HCT116 (cell line): ENCODE measurements around the gene GBP7. TPM values are rescaled to one million over a fixed set of nuclear protein-coding genes. Genes with fewer than 3 reads are reported as not detected.

Experiments used
- ATAC-seq: fragments of 200-7000 bp; cut with Tn5 transposase; 2 replicates; pipeline ENCODE4 v1.9.1; 2020; ENCODE audit warnings: mild to moderate bottlenecking, moderate library complexity
- BruUV-seq: library from RNA; stranded (reverse); fragments of 400-500 nt; replicated peaks from 2 replicates; lab custom pipeline; 2021; lab: Mats Ljungman, UMichigan
- CTCF ChIA-PET: fragments of 300-600 bp; sonication (Branson Sonifier 250); formaldehyde crosslinking; loops from one replicate; lab custom pipeline; 2021; ENCODE audit warnings: antibody characterized with exemption; lab: Charles Lee
- POLR2A ChIA-PET: fragments of 300-600, 350-600 bp; sonication (Branson Sonifier 250); formaldehyde crosslinking; loops from one replicate; lab custom pipeline; 2021; ENCODE audit warnings: antibody characterized with exemption; lab: Charles Lee
- RAD21 ChIA-PET, 2 experiments: fragments of 300-600 bp; sonication (Branson Sonifier 250); formaldehyde crosslinking; loops; one replicate each; lab custom pipeline; 2023; ENCODE audit warnings: low total read pairs in 2 of 2; ENCODE audit not compliant: uncharacterized antibody in 2 of 2, unreplicated experiment in 2 of 2, low non-redundant PET in 1 of 2; lab: Charles Lee
- DNase-seq: peaks from one replicate; pipeline ENCODE4 v3.0.0-alpha.2; 2010; ENCODE audit warnings: low read depth, low spot score
- H2AFZ ChIP-seq: fragments of 200-600 bp; shearing (Covaris generic), sonication (generic); 2 replicates; pipeline ENCODE4 v1.6.1; 2017; ENCODE audit warnings: low read depth, mixed run types, mixed read lengths, antibody characterized with exemption, low read length; ENCODE audit not compliant: poor library complexity, severe bottlenecking
- H3K27ac ChIP-seq: 2 replicates; pipeline ENCODE4 v1.5.1; 2012; ENCODE audit warnings: low read depth, low read length
- H3K27me3 ChIP-seq: fragments of 200-600 bp; sonication (generic); 2 replicates; pipeline ENCODE4 v1.6.1; 2016; ENCODE audit warnings: mixed run types, low read length, mixed read lengths; ENCODE audit not compliant: insufficient read depth
- H3K36me3 ChIP-seq, 2 experiments: fragments of 200-500 bp in 1 of 2; fragments of 200-600 bp in 1 of 2; sonication (Bioruptor generic) in 1 of 2; sonication (generic) in 1 of 2; 2 replicates each; pipeline versions ENCODE4 v1.5.1 to v1.6.1; 2014 to 2016; ENCODE audit warnings: low read length in 2 of 2, inconsistent platforms in 1 of 2, mixed read lengths in 1 of 2, mixed run types in 1 of 2; ENCODE audit not compliant: insufficient read depth in 2 of 2, control insufficient read depth in 1 of 2
- H3K4me1 ChIP-seq, 2 experiments: fragments of 200-600 bp in 1 of 2; sonication (generic) in 1 of 2; 2 replicates each; pipeline versions ENCODE4 v1.5.1 to v1.6.1; 2012 to 2017; ENCODE audit warnings: low read length in 2 of 2, inconsistent platforms in 1 of 2, mild to moderate bottlenecking in 1 of 2, mixed read lengths in 1 of 2, mixed run types in 1 of 2, moderate library complexity in 1 of 2; ENCODE audit not compliant: insufficient read depth in 2 of 2, control insufficient read depth in 1 of 2
- H3K4me2 ChIP-seq: fragments of 200-600 bp; sonication (generic); 2 replicates; pipeline ENCODE4 v1.6.1; 2017; ENCODE audit warnings: mixed run types, low read length, mixed read lengths
- H3K4me3 ChIP-seq, 2 experiments: fragments of 200-600 bp in 1 of 2; sonication (generic) in 1 of 2; replicated peaks in 1 of 2; 2 replicates each; pipeline ENCODE4 v1.5.1; 2011 to 2016; ENCODE audit warnings: low read length in 2 of 2, control low read depth in 1 of 2, low read depth in 1 of 2, mild to moderate bottlenecking in 1 of 2, mixed read lengths in 1 of 2, mixed run types in 1 of 2
- H3K79me2 ChIP-seq: fragments of 200-600 bp; sonication (generic); 2 replicates; pipeline ENCODE4 v1.6.1; 2017; ENCODE audit warnings: mild to moderate bottlenecking, mixed run types, low read length, moderate library complexity, mixed read lengths; ENCODE audit not compliant: insufficient read depth
- H3K9ac ChIP-seq: fragments of 200-600 bp; sonication (generic); 2 replicates; pipeline ENCODE4 v1.6.1; 2016; ENCODE audit warnings: low read length, mixed read lengths
- H3K9me2 ChIP-seq: fragments of 200-600 bp; sonication (generic), shearing (Covaris generic); 2 replicates; pipeline ENCODE4 v1.6.1; 2017; ENCODE audit warnings: mixed run types, mild to moderate bottlenecking, moderate library complexity; ENCODE audit not compliant: insufficient read depth
- H3K9me3 ChIP-seq, 2 experiments: fragments of 200-500 bp in 1 of 2; fragments of 200-600 bp in 1 of 2; sonication (Bioruptor generic) in 1 of 2; sonication (generic) in 1 of 2; 2 replicates each; pipeline ENCODE4 v1.6.1; 2014 to 2017; ENCODE audit warnings: low read length in 2 of 2, mixed read lengths in 2 of 2, inconsistent platforms in 1 of 2, low read depth in 1 of 2, mild to moderate bottlenecking in 1 of 2, mixed run types in 1 of 2, moderate library complexity in 1 of 2; ENCODE audit not compliant: control insufficient read depth in 1 of 2, insufficient read depth in 1 of 2
- H4K20me1 ChIP-seq: fragments of 200-600 bp; sonication (generic), shearing (Covaris generic); 2 replicates; pipeline ENCODE4 v1.6.1; 2017; ENCODE audit warnings: mixed run types, mild to moderate bottlenecking, moderate library complexity; ENCODE audit not compliant: insufficient read depth
- ATF3 ChIP-seq: IDR thresholded peaks from 2 replicates; pipeline ENCODE4 v1.6.1; 2012
- CEBPB ChIP-seq: IDR thresholded peaks from 2 replicates; pipeline ENCODE4 v1.6.1; 2012; ENCODE audit warnings: low read depth
- ELF1 ChIP-seq: IDR thresholded peaks from 2 replicates; pipeline ENCODE4 v1.6.1; 2012; ENCODE audit warnings: low read depth, borderline replicate concordance
- EZH2 ChIP-seq: fragments of 200-600 bp; sonication (generic); IDR thresholded peaks from 2 replicates; pipeline ENCODE4 v1.6.1; 2017; ENCODE audit warnings: antibody characterized with exemption, mixed run types
- FOSL1 ChIP-seq: IDR thresholded peaks from 2 replicates; pipeline ENCODE4 v1.6.1; 2012; ENCODE audit warnings: low read depth
- JUND ChIP-seq: IDR thresholded peaks from 2 replicates; pipeline ENCODE4 v1.6.1; 2012
- POLR2A ChIP-seq: IDR thresholded peaks from 2 replicates; pipeline ENCODE4 v1.7.0; 2011; ENCODE audit warnings: borderline replicate concordance; ENCODE audit not compliant: insufficient read depth, insufficient read length; ENCODE audit errors: extremely low read depth
- POLR2AphosphoS5 ChIP-seq: IDR thresholded peaks from 2 replicates; pipeline ENCODE4 v1.6.1; 2011; ENCODE audit warnings: mild to moderate bottlenecking, low read depth, low read length, moderate library complexity
- RAD21 ChIP-seq: IDR thresholded peaks from 2 replicates; pipeline ENCODE4 v1.6.1; 2012; ENCODE audit warnings: low read depth, mild to moderate bottlenecking
- REST ChIP-seq: IDR thresholded peaks from 2 replicates; pipeline ENCODE4 v1.6.1; 2012; ENCODE audit warnings: low read depth
- SIN3A ChIP-seq: IDR thresholded peaks from 2 replicates; pipeline ENCODE4 v1.6.1; 2012; ENCODE audit warnings: low read depth
- SRF ChIP-seq: IDR thresholded peaks from 2 replicates; pipeline ENCODE4 v1.6.1; 2012; ENCODE audit warnings: low read depth
- intact Hi-C: fragments of 100-400 bp; cut with micrococcal nuclease; formaldehyde crosslinking; loops from 2 replicates; pipeline ENCODE4 v1.10.0; 2022
- total RNA-seq: library from RNA; stranded (reverse); gene quantifications from one replicate; pipeline ENCODE4 v1.2.1, GENCODE V29; 2021; ENCODE audit not compliant: unreplicated experiment

Gene GBP7
- total RNA-seq, 1 experiment from 2014 or later: not detected

GRCh38 chr1:89104147-89104546, 71.7 kb downstream of the GBP7 start:
- no peak for DNase-seq
- TF ChIP-seq REST (no peak), EZH2 (no peak), ATF3 (no peak), CEBPB (no peak), ELF1 (no peak), SRF (no peak), POLR2AphosphoS5 (no peak), JUND (no peak), FOSL1 (no peak), POLR2A (no peak), SIN3A (no peak), RAD21 (no peak)
- H3K4me2 ChIP-seq: no peak overlapping the region
- H3K36me3 ChIP-seq: no peaks in the 10 kb centered on the region
- H3K79me2 ChIP-seq: no peaks in the 10 kb centered on the region
- CTCF ChIA-PET: no interaction called here
- no peak overlapping the region for H2AFZ ChIP-seq
- no peaks in the 10 kb centered on the region for H4K20me1 ChIP-seq
- ATAC-seq: no peak
- H3K27me3 ChIP-seq: no peaks in the 10 kb centered on the region
- H3K4me1 ChIP-seq: no peaks in the 10 kb centered on the region
- no peaks in the 10 kb centered on the region for H3K9me2 ChIP-seq
- POLR2A ChIA-PET: no interaction called here
- no peak overlapping the region for H3K27ac ChIP-seq
- no peak overlapping the region for H3K9ac ChIP-seq
- no peaks in the 10 kb centered on the region for H3K9me3 ChIP-seq
- H3K4me3 ChIP-seq: no peak overlapping the region
- RAD21 ChIA-PET: no interaction called here
- BruUV-seq: no TSS peak
- intact Hi-C loops: no loop called here
